Stimulated activated naive CD8-positive, alpha-beta T cell treated with anti-CD3 and anti-CD28 coated beads, Interleukin-15, amount 100 ng/mL, for 72 hours (primary cell): ENCODE data around the gene FBXW11.
A peak's percentile ranks its signal among the peaks of the same experiment; 100 is the strongest.

Source experiments
- ATAC-seq: fragments of 150-1000 bp; cut with Tn5 transposase; 2 replicates; pipeline ENCODE4 v1.10.0; 2021; ENCODE audit warnings: mild to moderate bottlenecking, moderate library complexity
- DNase-seq, 2 donors: peaks; one replicate each; pipeline ENCODE4 v3.0.0; 2021 to 2022
- H3K27ac Mint-ChIP-seq, 2 donors: one replicate each; pipeline ENCODE4 v1.8.0; 2022; ENCODE audit warnings: mild to moderate bottlenecking in 2 of 2, mixed read lengths in 2 of 2, moderate library complexity in 2 of 2
- H3K27me3 Mint-ChIP-seq: one replicate; pipeline ENCODE4 v1.8.0; 2022; ENCODE audit warnings: mixed read lengths
- H3K4me1 Mint-ChIP-seq: one replicate; pipeline ENCODE4 v1.8.0; 2022; ENCODE audit warnings: mild to moderate bottlenecking, mixed read lengths
- H3K4me3 Mint-ChIP-seq, 2 donors: one replicate each; pipeline ENCODE4 v1.8.0; 2022; ENCODE audit warnings: mild to moderate bottlenecking in 2 of 2, mixed read lengths in 2 of 2, moderate library complexity in 1 of 2
- H3K9me3 Mint-ChIP-seq, 2 donors: one replicate each; pipeline ENCODE4 v1.8.0; 2022; ENCODE audit warnings: mixed read lengths in 2 of 2

The FBXW11 gene

DNA sequence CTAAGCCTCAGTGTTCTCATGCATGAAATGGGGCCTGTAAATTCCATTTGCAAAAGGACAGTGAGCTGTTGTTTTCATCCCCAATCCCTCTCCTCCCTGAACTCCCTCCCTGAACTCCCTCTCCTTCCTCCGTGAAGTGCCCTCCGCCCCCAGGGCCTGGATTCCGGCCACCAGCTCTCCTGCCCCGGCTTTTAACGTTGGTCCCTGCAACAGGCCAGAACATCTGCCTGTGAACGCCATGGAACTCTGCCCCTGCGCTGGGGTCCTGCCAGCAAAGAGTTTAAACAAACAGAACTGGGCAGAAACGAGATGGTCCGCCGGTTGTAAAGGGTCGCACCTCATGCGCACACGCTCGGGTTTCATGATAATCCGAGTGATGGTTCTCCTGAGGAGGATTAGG, 158.4 kb downstream of the FBXW11 start:
- Mint-ChIP-seq H3K27ac (no peak overlapping the region), H3K4me3 (no peak overlapping the region), H3K9me3 (no peaks in the 10 kb centered on the region), H3K27me3 (no peaks in the 10 kb centered on the region), H3K4me1 (no peaks in the 10 kb centered on the region)
- no peak for ATAC-seq
- no peak for DNase-seq

DNA sequence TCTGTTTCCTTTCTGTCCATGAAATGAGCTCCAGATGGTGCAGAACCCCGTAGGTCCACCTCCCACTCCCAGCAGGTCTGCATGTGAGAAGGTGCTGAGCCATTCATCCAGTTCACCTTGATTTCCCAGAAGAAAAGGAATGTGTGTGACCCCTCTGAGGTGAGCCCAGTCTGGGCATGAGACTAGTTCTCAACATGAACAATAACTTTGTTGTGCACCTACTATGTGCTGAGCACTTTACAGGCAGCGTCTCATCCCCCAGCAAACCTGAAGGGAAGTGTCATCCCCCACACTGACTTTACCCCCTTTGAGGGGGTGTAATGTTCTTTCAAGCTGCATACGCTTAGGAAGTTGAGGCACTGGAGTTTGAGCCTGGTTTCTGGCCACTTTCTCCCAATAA, 159.4 kb downstream of the FBXW11 start:
- H3K4me3 Mint-ChIP-seq = no peak overlapping the region
- no peaks in the 10 kb centered on the region for H3K27me3 Mint-ChIP-seq
- no peaks in the 10 kb centered on the region for H3K4me1 Mint-ChIP-seq
- ATAC-seq (no peak), DNase-seq (no peak)
- H3K27ac Mint-ChIP-seq = no peak overlapping the region
- no peaks in the 10 kb centered on the region for H3K9me3 Mint-ChIP-seq

- no peak for ATAC-seq
- Mint-ChIP-seq H3K9me3 (no peaks in the 10 kb centered on the region), H3K27me3 (no peaks in the 10 kb centered on the region), H3K4me3 (no peak overlapping the region), H3K27ac (no peak overlapping the region), H3K4me1 (no peaks in the 10 kb centered on the region)
- no peak for DNase-seq
Measured at GRCh38 chr5:171846323-171846722, 160.1 kb downstream of the FBXW11 start.

GRCh38 chr5:171845857-171846256, 160.6 kb downstream of the FBXW11 start:
- Mint-ChIP-seq H3K9me3 (no peaks in the 10 kb centered on the region), H3K4me3 (no peak overlapping the region), H3K4me1 (peaks cover 3% of the 10 kb centered on the region), H3K27me3 (no peaks in the 10 kb centered on the region), H3K27ac (no peak overlapping the region)
- ATAC-seq (no peak), DNase-seq (no peak)

DNA sequence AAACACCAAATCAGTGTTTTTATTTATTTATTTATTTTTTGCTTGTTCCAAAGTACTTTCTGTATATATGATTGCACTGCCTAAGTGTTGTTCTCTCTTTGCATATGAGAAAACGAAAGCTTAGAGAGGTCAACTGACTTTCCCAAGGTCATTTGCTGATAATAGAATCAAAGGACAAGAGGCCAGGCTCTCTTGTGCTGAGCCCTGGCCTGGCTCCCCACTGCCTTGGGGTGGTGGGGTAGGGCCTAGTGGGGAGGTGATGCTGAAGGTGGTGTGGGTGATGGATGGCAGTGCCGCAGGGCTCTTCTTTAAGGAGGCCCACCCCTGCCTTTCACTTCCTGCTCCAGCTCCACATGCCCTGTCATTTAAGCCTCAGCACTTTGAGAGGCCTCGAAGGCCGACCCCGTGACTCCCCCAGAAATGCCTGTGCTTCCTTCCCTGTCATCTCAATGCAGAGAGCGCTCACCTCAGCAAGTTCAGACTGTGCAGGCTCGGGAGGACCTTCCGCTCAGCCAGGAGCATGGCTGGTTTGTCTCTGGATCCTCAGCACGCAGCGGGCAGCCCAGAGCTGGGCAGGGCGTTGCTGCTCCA, 161.3 kb downstream of the FBXW11 start:
- H3K4me1 Mint-ChIP-seq = peaks cover 9% of the 10 kb centered on the region
- H3K4me3 Mint-ChIP-seq = no peak overlapping the region
- DNase-seq (no peak), ATAC-seq (no peak)
- no peaks in the 10 kb centered on the region for H3K9me3 Mint-ChIP-seq
- H3K27me3 Mint-ChIP-seq = no peaks in the 10 kb centered on the region
- H3K27ac Mint-ChIP-seq = no peak overlapping the region

- DNase-seq = no peak
- Mint-ChIP-seq H3K9me3 (no peaks in the 10 kb centered on the region), H3K4me1 (peaks cover 9% of the 10 kb centered on the region), H3K4me3 (no peak overlapping the region), H3K27ac (no peak overlapping the region), H3K27me3 (no peaks in the 10 kb centered on the region)
- peak; percentile 26 for ATAC-seq
Measured at GRCh38 chr5:171842777-171843328, 163.6 kb downstream of the FBXW11 start.

DNA sequence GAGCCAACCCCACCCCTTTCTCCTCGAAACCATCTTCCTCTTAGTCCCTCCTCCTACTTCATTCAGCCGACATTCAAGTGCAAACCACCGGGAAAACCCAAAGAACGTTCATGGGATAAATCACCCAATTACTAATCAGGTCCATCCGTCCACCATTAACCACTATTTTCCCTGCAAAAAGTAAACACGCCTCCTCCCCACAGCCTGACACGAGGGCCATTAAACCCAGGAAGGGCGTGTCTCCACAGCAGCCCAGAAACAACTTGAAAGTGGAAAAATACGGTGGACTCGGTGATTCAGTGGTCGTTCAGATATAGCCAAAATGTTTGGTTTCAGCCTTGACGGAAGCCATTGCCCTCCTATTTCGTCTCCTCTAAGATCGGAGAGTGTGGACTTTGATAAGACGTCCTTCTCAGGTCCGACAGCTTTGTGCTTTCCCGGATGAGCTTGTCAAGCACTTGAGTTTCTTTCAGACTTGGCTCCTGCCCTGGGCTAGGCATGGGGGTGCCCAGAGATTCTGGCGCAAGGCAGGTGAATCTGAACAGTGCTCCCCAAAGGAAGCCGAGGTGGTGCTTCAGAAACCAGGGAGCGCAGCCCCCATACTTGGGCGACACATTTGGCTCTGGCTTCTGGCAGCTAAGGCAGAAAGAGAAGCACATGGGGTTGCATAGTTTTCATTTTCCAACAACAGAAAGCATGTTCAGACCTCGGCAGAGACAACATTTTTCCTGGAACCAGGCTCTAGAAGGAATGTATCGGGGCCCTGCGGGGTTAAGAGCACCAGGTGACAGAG, 164.3 kb downstream of the FBXW11 start:
- H3K9me3 Mint-ChIP-seq = no peaks in the 10 kb centered on the region
- peaks cover 9% of the 10 kb centered on the region for H3K4me1 Mint-ChIP-seq
- no peak overlapping the region for H3K4me3 Mint-ChIP-seq
- DNase-seq = no peak
- no peak overlapping the region for H3K27ac Mint-ChIP-seq
- H3K27me3 Mint-ChIP-seq = no peaks in the 10 kb centered on the region
- no peak for ATAC-seq

- Mint-ChIP-seq H3K27ac (no peak overlapping the region), H3K27me3 (no peaks in the 10 kb centered on the region), H3K4me1 (peaks cover 9% of the 10 kb centered on the region), H3K4me3 (no peak overlapping the region), H3K9me3 (no peaks in the 10 kb centered on the region)
- DNase-seq (no peak), ATAC-seq (no peak)
Measured at GRCh38 chr5:171840711-171841522, 165.5 kb downstream of the FBXW11 start.

DNA sequence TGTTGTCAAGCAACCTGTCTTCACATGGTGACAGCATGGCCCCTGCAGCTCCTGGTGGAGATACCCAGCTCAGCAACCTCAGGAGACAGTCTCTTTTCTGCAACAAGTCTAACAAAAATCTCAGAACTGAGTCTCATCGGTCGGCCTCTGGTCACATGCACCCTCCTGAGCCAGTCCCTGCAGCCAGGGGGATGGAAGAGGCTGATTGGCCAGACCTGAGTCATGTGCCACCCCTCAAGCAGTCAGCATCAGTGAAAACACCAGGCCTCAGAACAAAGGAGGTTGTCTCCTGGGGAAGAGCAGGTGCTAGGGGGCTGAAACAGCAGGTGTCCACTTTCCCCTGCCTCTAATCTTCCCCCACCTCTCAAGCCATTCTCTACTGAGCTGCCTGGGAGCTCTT, 166.4 kb downstream of the FBXW11 start:
- DNase-seq (no peak), ATAC-seq (no peak)
- H3K27ac Mint-ChIP-seq = no peak overlapping the region

GRCh38 chr5:171839112-171839511, 167.3 kb downstream of the FBXW11 start:
- no peak overlapping the region for H3K27ac Mint-ChIP-seq
- H3K4me3 Mint-ChIP-seq = no peak overlapping the region
- no peaks in the 10 kb centered on the region for H3K27me3 Mint-ChIP-seq
- no peak for DNase-seq
- no peaks in the 10 kb centered on the region for H3K9me3 Mint-ChIP-seq
- no peak for ATAC-seq
- peaks cover 9% of the 10 kb centered on the region for H3K4me1 Mint-ChIP-seq

More for the DNA sequence above, 166.4 kb downstream of the FBXW11 start:
- Mint-ChIP-seq H3K9me3 (no peaks in the 10 kb centered on the region), H3K4me3 (no peak overlapping the region), H3K27me3 (no peaks in the 10 kb centered on the region), H3K4me1 (peaks cover 9% of the 10 kb centered on the region)

GRCh38 chr5:171838066-171838465, 168.4 kb downstream of the FBXW11 start:
- Mint-ChIP-seq H3K9me3 (peaks cover 0 to 5% of the 10 kb centered on the region in 2 donors), H3K27me3 (no peaks in the 10 kb centered on the region), H3K27ac (no peak overlapping the region), H3K4me1 (peaks cover 9% of the 10 kb centered on the region), H3K4me3 (no peak overlapping the region)
- DNase-seq (no peak), ATAC-seq (no peak)

DNA sequence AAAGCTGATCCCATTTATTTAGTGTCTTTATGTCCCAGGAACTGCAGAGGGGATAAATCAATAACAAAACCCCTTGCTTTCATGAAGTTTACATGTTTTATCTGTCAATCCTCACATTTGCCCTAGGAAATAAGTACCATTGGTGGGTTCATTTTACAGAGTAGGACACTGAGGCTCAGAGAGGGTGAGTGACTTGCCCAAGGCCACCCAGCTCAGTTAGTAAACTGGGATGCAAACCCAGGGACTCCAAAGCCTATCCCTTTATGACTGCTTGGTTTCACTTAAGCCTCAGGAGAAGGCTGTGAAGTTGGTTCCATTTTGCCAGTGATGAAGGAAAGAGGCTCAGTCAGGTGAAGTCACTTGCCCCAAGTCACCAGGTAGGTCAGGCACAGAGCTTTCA, 168.9 kb downstream of the FBXW11 start:
- DNase-seq (no peak), ATAC-seq (no peak)
- Mint-ChIP-seq H3K27me3 (no peaks in the 10 kb centered on the region), H3K9me3 (peaks cover 0 to 9% of the 10 kb centered on the region in 2 donors), H3K4me1 (peaks cover 9% of the 10 kb centered on the region), H3K27ac (no peak overlapping the region), H3K4me3 (no peak overlapping the region)

GRCh38 chr5:171835066-171835465, 171.4 kb downstream of the FBXW11 start:
- no peaks in the 10 kb centered on the region for H3K27me3 Mint-ChIP-seq
- no peak overlapping the region for H3K27ac Mint-ChIP-seq
- no peak for ATAC-seq
- no peaks in the 10 kb centered on the region for H3K4me1 Mint-ChIP-seq
- DNase-seq = no peak
- H3K4me3 Mint-ChIP-seq = no peak overlapping the region
- peaks cover 7 to 29% of the 10 kb centered on the region in 2 donors for H3K9me3 Mint-ChIP-seq

GRCh38 chr5:171834461-171834860, 172.0 kb downstream of the FBXW11 start:
- Mint-ChIP-seq H3K27me3 (no peaks in the 10 kb centered on the region), H3K4me1 (no peaks in the 10 kb centered on the region), H3K27ac (no peak overlapping the region), H3K4me3 (no peak overlapping the region), H3K9me3 (peaks cover 7 to 32% of the 10 kb centered on the region in 2 donors)
- DNase-seq = no peak
- ATAC-seq = no peak

DNA sequence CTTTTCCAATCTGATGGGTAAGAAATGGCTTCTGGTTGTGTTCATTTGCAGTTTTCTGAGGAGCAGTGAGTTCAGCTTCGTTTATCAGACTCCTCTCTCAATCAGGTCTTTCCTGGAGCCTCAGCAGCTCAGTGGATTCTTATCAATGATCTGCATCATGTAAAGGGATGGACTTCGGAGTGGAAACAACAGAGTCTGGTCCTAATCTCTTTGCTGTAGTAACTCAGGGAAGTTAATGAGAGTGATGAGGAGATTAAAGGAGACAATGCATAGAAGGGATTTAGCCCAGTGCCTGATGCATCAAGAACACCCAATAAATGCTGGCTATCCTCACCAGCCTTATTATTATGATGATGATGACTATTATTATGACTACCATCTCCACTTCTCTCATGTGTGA, 173.7 kb downstream of the FBXW11 start:
- Mint-ChIP-seq H3K4me3 (no peak overlapping the region), H3K4me1 (no peaks in the 10 kb centered on the region), H3K27ac (no peak overlapping the region), H3K9me3 (peaks cover 7 to 32% of the 10 kb centered on the region in 2 donors), H3K27me3 (no peaks in the 10 kb centered on the region)
- DNase-seq (no peak), ATAC-seq (no peak)

GRCh38 chr5:171830686-171831085, 175.8 kb downstream of the FBXW11 start:
- H3K4me3 Mint-ChIP-seq = no peak overlapping the region

More at GRCh38 chr5:171830686-171831085, 175.8 kb downstream of the FBXW11 start:
- no peak overlapping the region for H3K27ac Mint-ChIP-seq
- H3K27me3 Mint-ChIP-seq = no peaks in the 10 kb centered on the region
- no peaks in the 10 kb centered on the region for H3K4me1 Mint-ChIP-seq
- ATAC-seq (no peak), DNase-seq (no peak)
- peaks cover 7 to 32% of the 10 kb centered on the region in 2 donors for H3K9me3 Mint-ChIP-seq
